ENCODE measurements around the gene SEC14L2.

DNA sequence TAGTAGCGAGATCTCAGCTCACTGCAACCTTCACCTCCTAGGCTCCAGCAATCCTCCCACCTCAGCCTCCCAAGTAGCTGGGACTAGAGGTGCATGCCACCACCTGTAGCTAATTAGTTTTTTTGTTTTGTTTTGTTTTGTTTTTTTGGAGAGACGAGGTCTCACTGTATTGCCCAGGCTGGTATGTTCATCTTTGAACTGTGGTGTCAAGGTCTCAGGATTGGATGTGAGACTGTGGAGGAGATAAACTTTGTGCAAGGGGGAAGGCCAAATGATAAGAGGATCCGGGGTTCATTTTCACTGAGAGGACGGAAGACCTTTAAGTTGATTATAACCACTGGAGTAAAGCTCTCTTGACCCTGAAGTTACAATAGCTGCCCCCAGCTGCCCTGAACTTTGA is 8.9 kb downstream of the SEC14L2 start:
- TF ChIP-seq, protein P1, sequence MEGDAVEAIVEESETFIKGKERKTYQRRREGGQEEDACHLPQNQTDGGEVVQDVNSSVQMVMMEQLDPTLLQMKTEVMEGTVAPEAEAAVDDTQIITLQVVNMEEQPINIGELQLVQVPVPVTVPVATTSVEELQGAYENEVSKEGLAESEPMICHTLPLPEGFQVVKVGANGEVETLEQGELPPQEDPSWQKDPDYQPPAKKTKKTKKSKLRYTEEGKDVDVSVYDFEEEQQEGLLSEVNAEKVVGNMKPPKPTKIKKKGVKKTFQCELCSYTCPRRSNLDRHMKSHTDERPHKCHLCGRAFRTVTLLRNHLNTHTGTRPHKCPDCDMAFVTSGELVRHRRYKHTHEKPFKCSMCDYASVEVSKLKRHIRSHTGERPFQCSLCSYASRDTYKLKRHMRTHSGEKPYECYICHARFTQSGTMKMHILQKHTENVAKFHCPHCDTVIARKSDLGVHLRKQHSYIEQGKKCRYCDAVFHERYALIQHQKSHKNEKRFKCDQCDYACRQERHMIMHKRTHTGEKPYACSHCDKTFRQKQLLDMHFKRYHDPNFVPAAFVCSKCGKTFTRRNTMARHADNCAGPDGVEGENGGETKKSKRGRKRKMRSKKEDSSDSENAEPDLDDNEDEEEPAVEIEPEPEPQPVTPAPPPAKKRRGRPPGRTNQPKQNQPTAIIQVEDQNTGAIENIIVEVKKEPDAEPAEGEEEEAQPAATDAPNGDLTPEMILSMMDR (IDR thresholded peaks at IDR 0.05), result no peak
- no peak for TF ChIP-seq POLR2A (IDR thresholded peaks at IDR 0.05)

Data from esophagus squamous epithelium (tissue), 4 donors.